ENCODE measurements around the gene ARMC7.
A peak's percentile ranks its signal among the peaks of the same experiment; 100 is the strongest.

DNA sequence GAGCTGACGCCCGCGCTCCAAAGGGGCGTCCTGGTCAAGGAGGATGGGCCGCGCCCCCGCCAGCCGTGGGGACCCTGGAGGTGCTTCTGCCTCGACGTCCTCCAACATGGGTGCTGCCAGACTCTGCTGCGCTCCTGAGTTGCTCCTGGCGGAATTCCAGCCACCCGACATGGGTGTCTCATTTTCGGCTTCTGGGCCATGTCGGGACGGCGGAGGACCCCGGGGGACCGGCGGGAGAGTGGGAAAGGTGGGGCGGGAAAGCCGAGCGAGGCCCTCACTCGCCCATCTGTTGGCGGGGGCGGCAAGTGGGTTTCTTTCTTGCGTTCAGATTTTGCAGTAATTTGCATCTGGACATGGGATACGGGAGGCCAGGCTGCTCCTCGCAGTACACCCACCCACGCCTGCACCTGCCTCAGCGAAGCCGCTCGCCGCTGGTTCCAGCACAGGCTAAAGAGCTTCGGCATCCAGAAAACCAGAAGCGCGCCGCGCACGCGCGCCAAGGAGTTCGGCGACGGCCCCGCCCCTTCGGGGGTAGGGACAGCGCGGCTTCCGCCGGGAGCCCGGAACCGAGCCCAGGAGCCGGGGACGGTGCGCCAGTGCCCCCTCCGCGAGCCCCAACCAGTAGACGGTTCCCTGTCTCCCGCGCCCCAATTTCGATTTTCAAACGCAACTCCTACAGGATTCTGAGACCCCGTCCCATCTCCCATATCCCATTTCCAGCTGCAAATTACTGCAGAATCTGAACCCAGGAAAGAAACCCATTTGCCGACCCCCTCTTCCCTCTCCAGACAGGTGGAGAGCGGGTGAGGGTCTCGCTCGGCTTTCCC lies at the start of gene ARMC7:
- TF ChIP-seq POLR2AphosphoS5 (IDR thresholded peaks at IDR 0.05; ENCODE audit: low read depth, low read length) (peak; percentile 76; the same call in 1 of the 2 replicates), POLR2A (IDR thresholded peaks at IDR 0.05; ENCODE audit: low read depth, low read length) (peak; percentile 77), TAF1 (IDR thresholded peaks at IDR 0.05; ENCODE audit: low read depth, low read length) (peak; percentile 55; the same call in 1 of the 2 replicates), PAX5 (IDR thresholded peaks at IDR 0.05; ENCODE audit: insufficient read depth, low read length, severe bottlenecking) (no peak), POU2F2 (IDR thresholded peaks at IDR 0.05; ENCODE audit: low read depth, low read length) (0 out of 2 replicates have a peak, but pooled peaks have one; percentile 24), SPI1 (IDR thresholded peaks at IDR 0.05; ENCODE audit: low read depth, low read length) (no peak)
